Measurements from ENCODE around the gene TCAIM. TPM values are rescaled to one million over a fixed set of nuclear protein-coding genes. Genes with fewer than 3 reads are reported as not detected.

The TCAIM gene
- total and polyA plus RNA-seq, 9 of the 15 experiments (the other 6 are each of a cell fraction or from before 2014, with no cell fraction given), result 19.7 to 53.3 (median 36.9) TPM

GRCh38 chr3:44437800-44438199 lies 99.2 kb downstream of the TCAIM start (continued):
- TF ChIP-seq, protein P1, sequence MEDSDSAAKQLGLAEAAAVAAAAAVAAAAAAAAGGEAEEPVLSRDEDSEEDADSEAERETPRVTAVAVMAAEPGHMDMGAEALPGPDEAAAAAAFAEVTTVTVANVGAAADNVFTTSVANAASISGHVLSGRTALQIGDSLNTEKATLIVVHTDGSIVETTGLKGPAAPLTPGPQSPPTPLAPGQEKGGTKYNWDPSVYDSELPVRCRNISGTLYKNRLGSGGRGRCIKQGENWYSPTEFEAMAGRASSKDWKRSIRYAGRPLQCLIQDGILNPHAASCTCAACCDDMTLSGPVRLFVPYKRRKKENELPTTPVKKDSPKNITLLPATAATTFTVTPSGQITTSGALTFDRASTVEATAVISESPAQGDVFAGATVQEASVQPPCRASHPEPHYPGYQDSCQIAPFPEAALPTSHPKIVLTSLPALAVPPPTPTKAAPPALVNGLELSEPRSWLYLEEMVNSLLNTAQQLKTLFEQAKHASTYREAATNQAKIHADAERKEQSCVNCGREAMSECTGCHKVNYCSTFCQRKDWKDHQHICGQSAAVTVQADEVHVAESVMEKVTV (CRISPR knock-in tag; IDR thresholded peaks at IDR 0.05), result peak; percentile 10; the same call in 1 of the 2 replicates
- no peak for TF ChIP-seq CAMTA2 (CRISPR knock-in tag; conservative IDR thresholded peaks at IDR 0.05)
- no peak for TF ChIP-seq NR2F6 (CRISPR knock-in tag; IDR thresholded peaks at IDR 0.05)
- peak; percentile 73; the same call in 1 of the 2 replicates for TF ChIP-seq ZBTB34 (CRISPR knock-in tag; IDR thresholded peaks at IDR 0.05)
- TF ChIP-seq NFYB (IDR thresholded peaks at IDR 0.05; ENCODE audit: extremely low read depth, insufficient read length), result no peak
- no peak for TF ChIP-seq TAL1 (IDR thresholded peaks at IDR 0.05)
- TF ChIP-seq ZNF561 (CRISPR knock-in tag; conservative IDR thresholded peaks at IDR 0.05), result no peak
- TF ChIP-seq, protein P2, sequence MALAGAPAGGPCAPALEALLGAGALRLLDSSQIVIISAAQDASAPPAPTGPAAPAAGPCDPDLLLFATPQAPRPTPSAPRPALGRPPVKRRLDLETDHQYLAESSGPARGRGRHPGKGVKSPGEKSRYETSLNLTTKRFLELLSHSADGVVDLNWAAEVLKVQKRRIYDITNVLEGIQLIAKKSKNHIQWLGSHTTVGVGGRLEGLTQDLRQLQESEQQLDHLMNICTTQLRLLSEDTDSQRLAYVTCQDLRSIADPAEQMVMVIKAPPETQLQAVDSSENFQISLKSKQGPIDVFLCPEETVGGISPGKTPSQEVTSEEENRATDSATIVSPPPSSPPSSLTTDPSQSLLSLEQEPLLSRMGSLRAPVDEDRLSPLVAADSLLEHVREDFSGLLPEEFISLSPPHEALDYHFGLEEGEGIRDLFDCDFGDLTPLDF (CRISPR knock-in tag; IDR thresholded peaks at IDR 0.05), result no peak
- TF ChIP-seq NUFIP1 (IDR thresholded peaks at IDR 0.05; ENCODE audit: partially characterized antibody), result peak; percentile 24
- TF ChIP-seq CHD7 (IDR thresholded peaks at IDR 0.05; ENCODE audit: low read depth, low read length), result no peak
- TF ChIP-seq ZNF644 (tag; IDR thresholded peaks at IDR 0.05; ENCODE audit: low read depth), result peak; percentile 88; the same call in 1 of the 2 replicates
- TF ChIP-seq THRAP3 (IDR thresholded peaks at IDR 0.05; ENCODE audit: borderline replicate concordance), result no peak
- TF ChIP-seq ZNF436 (CRISPR knock-in tag; IDR thresholded peaks at IDR 0.05), result no peak
- TF ChIP-seq SREBF2 (CRISPR knock-in tag; IDR thresholded peaks at IDR 0.05), result no peak

All from K562 (cell line).